Esophagus (tissue), 2 donors: ENCODE measurements around the gene MGAT5B. TPM values are rescaled to one million over a fixed set of nuclear protein-coding genes. Genes with fewer than 3 reads are reported as not detected.

Experiments
- H3K27ac ChIP-seq, 2 donors: one replicate each; pipeline ENCODE4 v1.5.1; 2013; ENCODE audit warnings: low read depth in 2 of 2, mild to moderate bottlenecking in 2 of 2, inconsistent platforms in 1 of 2, low read length in 1 of 2, moderate library complexity in 1 of 2
- H3K27me3 ChIP-seq, 2 donors: one replicate each; pipeline ENCODE4 v1.6.1; 2013; ENCODE audit warnings: low read length in 2 of 2, control low read depth in 1 of 2, mild to moderate bottlenecking in 1 of 2; ENCODE audit not compliant: insufficient read depth in 2 of 2, control insufficient read depth in 1 of 2
- H3K36me3 ChIP-seq, 2 donors: one replicate each; pipeline ENCODE4 v1.6.1; 2013; ENCODE audit warnings: low read length in 1 of 2; ENCODE audit not compliant: control insufficient read depth in 2 of 2, insufficient read depth in 2 of 2
- H3K4me1 ChIP-seq, 2 donors: one replicate each; pipeline ENCODE4 v1.6.1; 2013; ENCODE audit warnings: low read length in 1 of 2; ENCODE audit not compliant: control insufficient read depth in 2 of 2, insufficient read depth in 2 of 2
- H3K4me3 ChIP-seq, 2 donors: one replicate each; pipeline ENCODE4 v1.5.1; 2013; ENCODE audit warnings: low read length in 2 of 2, mild to moderate bottlenecking in 2 of 2, low read depth in 1 of 2, moderate library complexity in 1 of 2
- H3K9me3 ChIP-seq, 2 donors: one replicate each; pipeline ENCODE4 v1.6.1; 2013; ENCODE audit warnings: mild to moderate bottlenecking in 2 of 2, low read depth in 1 of 2, low read length in 1 of 2, moderate library complexity in 1 of 2; ENCODE audit not compliant: control insufficient read depth in 2 of 2, insufficient read depth in 1 of 2
- WGBS, 2 donors: extraction: QIAGEN DNeasy Blood & Tissue Kit; methylation state at CpG; one replicate each; pipeline ENCODE4 v1.1.7; 2013; 5-methylcytosine and 5-hydroxymethylcytosine counted together
- polyA plus RNA-seq, 2 donors: library from polyadenylated mRNA; stranded (reverse); fragments of 200-250 nt; gene quantifications; one replicate each; pipeline ENCODE4 v1.2.3, GENCODE V29; 2013
- donor health status: healthy with polysubstance abuse.
- donor health status: Bipolar disorder and iron deficiency.

MGAT5B gene
- polyA plus RNA-seq, 2 donors = 0.18 to 0.24 TPM

GRCh38 chr17:76988796-76989195 lies 120.6 kb downstream of the MGAT5B start:
- WGBS, 2 donors = 86% methylated on average over 13 of the region's 13 CpGs
- Histone ChIP-seq H3K4me3 (no peak overlapping the region), H3K27ac (no peak overlapping the region), H3K27me3 (no peaks in the 10 kb centered on the region), H3K9me3 (no peaks in the 10 kb centered on the region), H3K4me1 (no peaks in the 10 kb centered on the region), H3K36me3 (no peaks in the 10 kb centered on the region)

- Histone ChIP-seq H3K27me3 (no peaks in the 10 kb centered on the region), H3K36me3 (no peaks in the 10 kb centered on the region), H3K4me1 (no peaks in the 10 kb centered on the region), H3K9me3 (no peaks in the 10 kb centered on the region), H3K27ac (no peak overlapping the region), H3K4me3 (no peak overlapping the region)
- 55 to 80% methylated on average over 5 of the region's 5 CpGs for WGBS, 2 donors
These were observed 121.3 kb downstream of the MGAT5B start for GRCh38 chr17:76989519-76989918.

- no peak overlapping the region for H3K4me3 ChIP-seq
- no peaks in the 10 kb centered on the region for H3K36me3 ChIP-seq
- H3K9me3 ChIP-seq = no peaks in the 10 kb centered on the region
- whole genome bisulfite sequencing, 2 donors = 41 to 46% methylated on average over 5 of the region's 5 CpGs
- no peak overlapping the region for H3K27ac ChIP-seq
- H3K27me3 ChIP-seq = no peaks in the 10 kb centered on the region
- H3K4me1 ChIP-seq = no peaks in the 10 kb centered on the region
These were observed 124.7 kb downstream of the MGAT5B start for GRCh38 chr17:76992891-76993290.

- Histone ChIP-seq H3K36me3 (no peaks in the 10 kb centered on the region), H3K4me1 (no peaks in the 10 kb centered on the region), H3K9me3 (no peaks in the 10 kb centered on the region), H3K27ac (no peak overlapping the region), H3K27me3 (no peaks in the 10 kb centered on the region), H3K4me3 (no peak overlapping the region)
- 55 to 58% methylated on average over 5 of the region's 5 CpGs for WGBS, 2 donors
These were observed 125.4 kb downstream of the MGAT5B start for GRCh38 chr17:76993651-76994050.

- no peak overlapping the region for H3K4me3 ChIP-seq
- H3K27me3 ChIP-seq = no peaks in the 10 kb centered on the region
- H3K9me3 ChIP-seq = no peaks in the 10 kb centered on the region
- no peaks in the 10 kb centered on the region for H3K36me3 ChIP-seq
- H3K4me1 ChIP-seq = no peaks in the 10 kb centered on the region
- no peak overlapping the region for H3K27ac ChIP-seq
- 55 to 57% methylated on average over 6 of the region's 6 CpGs for WGBS, 2 donors
These were observed 126.0 kb downstream of the MGAT5B start for GRCh38 chr17:76994237-76994637.

GRCh38 chr17:76995387-76996105 lies 127.3 kb downstream of the MGAT5B start:
- Histone ChIP-seq H3K27me3 (no peaks in the 10 kb centered on the region), H3K9me3 (no peaks in the 10 kb centered on the region), H3K4me1 (no peaks in the 10 kb centered on the region), H3K4me3 (no peak overlapping the region), H3K27ac (no peak overlapping the region), H3K36me3 (no peaks in the 10 kb centered on the region)
- 60 to 66% methylated on average over 11 of the region's 11 CpGs for WGBS, 2 donors

GRCh38 chr17:76996741-76997694 lies 128.8 kb downstream of the MGAT5B start:
- Histone ChIP-seq H3K36me3 (no peaks in the 10 kb centered on the region), H3K4me1 (no peaks in the 10 kb centered on the region), H3K9me3 (no peaks in the 10 kb centered on the region), H3K27me3 (no peaks in the 10 kb centered on the region), H3K27ac (no peak overlapping the region), H3K4me3 (no peak overlapping the region)
- 81 to 85% methylated on average over 16 of the region's 16 CpGs for WGBS, 2 donors

- H3K4me3 ChIP-seq = no peak overlapping the region
- no peaks in the 10 kb centered on the region for H3K27me3 ChIP-seq
- no peaks in the 10 kb centered on the region for H3K9me3 ChIP-seq
- no peaks in the 10 kb centered on the region for H3K36me3 ChIP-seq
- no peaks in the 10 kb centered on the region for H3K4me1 ChIP-seq
- WGBS, 2 donors = 57 to 65% methylated on average over 16 of the region's 16 CpGs
- no peak overlapping the region for H3K27ac ChIP-seq
These were observed 129.9 kb downstream of the MGAT5B start for GRCh38 chr17:76997981-76998531.

GRCh38 chr17:76998839-76999238 lies 130.6 kb downstream of the MGAT5B start:
- WGBS, 2 donors = 75 to 85% methylated on average over 8 of the region's 8 CpGs
- H3K9me3 ChIP-seq = no peaks in the 10 kb centered on the region
- no peak overlapping the region for H3K4me3 ChIP-seq
- no peaks in the 10 kb centered on the region for H3K4me1 ChIP-seq
- no peaks in the 10 kb centered on the region for H3K36me3 ChIP-seq
- H3K27me3 ChIP-seq = no peaks in the 10 kb centered on the region
- no peak overlapping the region for H3K27ac ChIP-seq
